Stimulated activated CD4-positive, alpha-beta T cell treated with anti-CD3 and anti-CD28 coated beads, Interleukin-15, amount 100 ng/mL, for 48 hours (primary cell): Measurements from ENCODE around the gene BRD3.

Source experiments
- DNase-seq, 2 donors: peaks; one replicate each; pipeline ENCODE4 v3.0.0-alpha.2; 2020; ENCODE audit warnings: low read depth in 2 of 2

Gene BRD3

GRCh38 chr9:134066913-134067851 lies 644 bp downstream of the BRD3 start:
- peak in 1 of 2 donors; percentile 24 for DNase-seq

GRCh38 chr9:134066526-134066912 lies 1.3 kb downstream of the BRD3 start:
- no peak for DNase-seq

GRCh38 chr9:134065612-134066419 lies 2.0 kb downstream of the BRD3 start:
- DNase-seq = peak; percentile 64 to 67

GRCh38 chr9:134064711-134065110 lies 3.1 kb downstream of the BRD3 start:
- no peak for DNase-seq

- no peak for DNase-seq
Measured at GRCh38 chr9:134063571-134064450, 4.0 kb downstream of the BRD3 start.

GRCh38 chr9:134063088-134063570 lies 4.7 kb downstream of the BRD3 start:
- DNase-seq = no peak

- DNase-seq = no peak
Measured at GRCh38 chr9:134062461-134063087, 5.3 kb downstream of the BRD3 start.

GRCh38 chr9:134061688-134062371 lies 6.0 kb downstream of the BRD3 start:
- DNase-seq = no peak

GRCh38 chr9:134061019-134061687 lies 6.7 kb downstream of the BRD3 start:
- no peak for DNase-seq

GRCh38 chr9:134060546-134060945 lies 7.3 kb downstream of the BRD3 start:
- DNase-seq = no peak

- no peak for DNase-seq
Measured at GRCh38 chr9:134059661-134060395, 8.0 kb downstream of the BRD3 start.

- DNase-seq = no peak
Measured at GRCh38 chr9:134059188-134059641, 8.6 kb downstream of the BRD3 start.

GRCh38 chr9:134058716-134059115 lies 9.1 kb downstream of the BRD3 start:
- no peak for DNase-seq

- no peak for DNase-seq
Measured at GRCh38 chr9:134057751-134058701, 9.8 kb downstream of the BRD3 start.

- DNase-seq = no peak
Measured at GRCh38 chr9:134057307-134057657, 10.5 kb downstream of the BRD3 start.

- DNase-seq = no peak
Measured at GRCh38 chr9:134056483-134057306, 11.1 kb downstream of the BRD3 start.

- no peak for DNase-seq
Measured at GRCh38 chr9:134055981-134056461, 11.8 kb downstream of the BRD3 start.
